Mesendoderm (in vitro differentiated cells): ENCODE measurements around the gene SUN1.

ENCODE experiments used
- DNase-seq: peaks from one replicate; pipeline ENCODE4 v3.0.0; 2013
- H2AK5ac ChIP-seq: 2 replicates; pipeline ENCODE4 v1.6.1; 2013; ENCODE audit warnings: low read length, inconsistent platforms
- H2BK120ac ChIP-seq: 2 replicates; pipeline ENCODE4 v1.6.1; 2013; ENCODE audit warnings: low read depth, mild to moderate bottlenecking, low read length, moderate library complexity, mixed read lengths
- H2BK15ac ChIP-seq: replicated peaks from 2 replicates; pipeline ENCODE4 v1.6.1; 2013; ENCODE audit warnings: low read depth, mild to moderate bottlenecking, moderate library complexity
- H2BK5ac ChIP-seq: 2 replicates; pipeline ENCODE4 v1.6.1; 2013; ENCODE audit warnings: low read length, inconsistent platforms
- H3K18ac ChIP-seq: 2 replicates; pipeline ENCODE4 v1.6.1; 2013; ENCODE audit warnings: mild to moderate bottlenecking, low read length, mixed read lengths
- H3K23ac ChIP-seq: one replicate; pipeline ENCODE4 v1.6.1; 2013; ENCODE audit warnings: low read length
- H3K27ac ChIP-seq: 2 replicates; pipeline ENCODE4 v1.5.1; 2013; ENCODE audit warnings: low read depth, mild to moderate bottlenecking, inconsistent platforms, low read length, moderate library complexity
- H3K27me3 ChIP-seq: 2 replicates; pipeline ENCODE4 v1.6.1; 2013; ENCODE audit warnings: low read length, control low read depth, mild to moderate bottlenecking, inconsistent platforms; ENCODE audit not compliant: insufficient read depth, poor library complexity
- H3K36me3 ChIP-seq: 2 replicates; pipeline ENCODE4 v1.6.1; 2013; ENCODE audit warnings: low read length, inconsistent platforms; ENCODE audit not compliant: control insufficient read depth, insufficient read depth
- H3K4ac ChIP-seq: one replicate; pipeline ENCODE4 v1.6.1; 2013; ENCODE audit warnings: low read depth, mild to moderate bottlenecking, low read length, moderate library complexity
- H3K4me1 ChIP-seq: 2 replicates; pipeline ENCODE4 v1.6.1; 2013; ENCODE audit warnings: low read depth, low read length, inconsistent platforms; ENCODE audit not compliant: control insufficient read depth
- H3K4me2 ChIP-seq: 2 replicates; pipeline ENCODE4 v1.6.1; 2013; ENCODE audit warnings: low read length
- H3K4me3 ChIP-seq: 2 replicates; pipeline ENCODE4 v1.5.1; 2013; ENCODE audit warnings: mild to moderate bottlenecking, low read length
- H3K56ac ChIP-seq: one replicate; pipeline ENCODE4 v1.6.1; 2013; ENCODE audit warnings: low read length
- H3K79me1 ChIP-seq: 2 replicates; pipeline ENCODE4 v1.6.1; 2013; ENCODE audit warnings: low read length, inconsistent platforms
- H3K79me2 ChIP-seq: 2 replicates; pipeline ENCODE4 v1.6.1; 2013; ENCODE audit warnings: mild to moderate bottlenecking, low read length; ENCODE audit not compliant: control insufficient read depth, insufficient read depth
- H3K9ac ChIP-seq: 2 replicates; pipeline ENCODE4 v1.6.1; 2013; ENCODE audit warnings: low read length, inconsistent platforms
- H4K5ac ChIP-seq: one replicate; pipeline ENCODE4 v1.6.1; 2013; ENCODE audit warnings: low read length
- H4K8ac ChIP-seq: one replicate; pipeline ENCODE4 v1.6.1; 2013; ENCODE audit warnings: low read depth, mild to moderate bottlenecking, control low read depth, low read length, moderate library complexity
- WGBS: extraction: QIAGEN DNeasy Blood & Tissue Kit; methylation state at CpG from one replicate; pipeline ENCODE4 v1.1.7; 2013; ENCODE audit warnings: low lambda C conversion rate, missing lambda C conversion rate; ENCODE audit not compliant: insufficient coverage; ENCODE audit errors: extremely low coverage; 5-methylcytosine and 5-hydroxymethylcytosine counted together

The SUN1 gene

DNA sequence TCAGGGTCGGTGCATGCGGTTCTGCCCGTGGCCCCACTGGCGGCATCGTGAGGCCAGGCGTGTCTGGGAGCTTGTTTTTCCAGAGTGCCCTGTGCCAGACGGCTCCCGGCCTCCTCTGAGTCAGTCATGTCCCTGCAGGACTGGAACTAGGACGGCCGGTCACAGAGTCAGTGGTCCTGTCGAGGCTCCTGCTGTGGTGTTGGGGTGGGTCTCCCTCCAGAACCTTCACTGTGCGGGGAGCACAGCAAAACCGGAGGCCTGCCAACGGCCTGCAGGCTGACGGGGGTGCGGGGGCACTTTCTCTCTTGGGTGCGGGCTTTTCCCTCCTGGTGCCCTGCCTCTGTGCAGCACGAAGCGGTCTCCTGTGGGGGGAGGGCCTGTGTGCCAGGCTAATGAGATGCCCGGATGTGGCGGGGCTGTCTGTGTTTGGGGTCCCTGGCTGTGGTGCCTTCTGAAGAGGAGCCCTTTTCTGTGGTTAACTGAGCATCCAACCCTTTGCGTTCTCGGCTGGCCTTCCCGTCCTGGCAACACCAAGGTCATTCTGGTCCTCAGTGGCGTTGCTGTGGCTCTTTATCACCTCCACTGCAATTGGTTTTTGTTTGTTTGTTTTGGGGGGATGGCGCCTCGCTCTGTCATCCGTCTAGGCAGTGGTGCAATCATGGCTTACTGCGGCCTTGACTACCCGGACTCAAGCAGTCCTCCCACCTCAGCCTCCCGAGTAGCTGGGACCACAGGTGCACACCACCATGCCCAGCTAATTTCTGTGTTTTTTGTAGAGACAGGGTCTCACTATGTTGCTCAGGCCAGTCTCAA, 52.1 kb downstream of the SUN1 start:
- no peak overlapping the region for H3K4me3 ChIP-seq
- no peaks in the 10 kb centered on the region for H3K36me3 ChIP-seq
- no peak overlapping the region for H3K9ac ChIP-seq
- no peaks in the 10 kb centered on the region for H3K27me3 ChIP-seq
- no peaks in the 10 kb centered on the region for H3K4me1 ChIP-seq
- WGBS = no CpG with 5 or more reads among the region's 31 CpGs
- H3K79me2 ChIP-seq = peaks cover 88% of the 10 kb centered on the region
- no peak overlapping the region for H3K18ac ChIP-seq
- H3K56ac ChIP-seq = no peak overlapping the region
- no peak overlapping the region for H2BK120ac ChIP-seq
- no peak overlapping the region for H3K4me2 ChIP-seq
- H3K4ac ChIP-seq = no peak overlapping the region
- no peak overlapping the region for H2AK5ac ChIP-seq
- no peak overlapping the region for H2BK5ac ChIP-seq
- no peak overlapping the region for H3K27ac ChIP-seq
- no peak for DNase-seq
- no peak overlapping the region for H4K8ac ChIP-seq
- peak overlapping the region; percentile 24 for H3K23ac ChIP-seq
- no peak overlapping the region for H4K5ac ChIP-seq
- H3K79me1 ChIP-seq = peaks cover 43% of the 10 kb centered on the region
- H2BK15ac ChIP-seq = no peak overlapping the region

DNA sequence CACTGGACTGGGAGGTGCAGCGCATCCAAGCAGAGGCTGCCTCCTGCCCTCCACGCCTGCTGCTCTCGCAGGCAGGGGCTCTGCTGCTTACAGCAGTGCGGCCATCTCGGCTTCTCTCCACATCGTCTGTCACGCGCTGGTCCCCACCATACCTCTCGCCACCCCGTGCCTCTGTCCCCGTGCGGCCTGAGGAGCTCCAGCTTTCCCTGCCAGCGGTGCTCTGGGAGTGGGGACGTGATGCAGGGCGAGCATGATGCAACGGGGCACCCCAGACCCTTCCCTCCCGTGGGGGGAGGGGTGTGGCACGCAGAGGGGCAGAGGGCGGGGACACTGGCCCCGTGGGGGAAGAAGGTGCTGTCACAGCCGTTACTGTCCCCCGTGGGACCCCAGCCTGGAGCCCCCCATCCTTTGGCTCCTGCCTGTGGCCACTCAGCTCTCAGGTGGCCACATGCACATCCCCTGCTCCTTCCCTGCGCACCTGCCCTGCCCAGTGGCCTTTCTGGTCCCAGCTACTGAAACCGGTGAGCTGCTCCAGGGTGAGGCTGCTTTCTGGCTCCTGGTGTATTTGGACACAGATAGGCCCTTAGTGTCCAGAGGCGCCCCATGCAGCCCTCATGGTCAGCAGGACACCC, 53.1 kb downstream of the SUN1 start:
- H2AK5ac ChIP-seq = no peak overlapping the region
- no peak overlapping the region for H3K4me3 ChIP-seq
- no peak overlapping the region for H3K56ac ChIP-seq
- WGBS = no CpG with 5 or more reads among the region's 25 CpGs
- peaks cover 79% of the 10 kb centered on the region for H3K79me2 ChIP-seq
- no peak overlapping the region for H3K4me2 ChIP-seq
- H3K4ac ChIP-seq = no peak overlapping the region
- peaks cover 43% of the 10 kb centered on the region for H3K79me1 ChIP-seq
- DNase-seq = no peak
- H3K18ac ChIP-seq = no peak overlapping the region
- no peak overlapping the region for H3K23ac ChIP-seq
- H2BK15ac ChIP-seq = no peak overlapping the region
- no peak overlapping the region for H2BK120ac ChIP-seq
- no peaks in the 10 kb centered on the region for H3K36me3 ChIP-seq
- H4K8ac ChIP-seq = no peak overlapping the region
- H3K27ac ChIP-seq = no peak overlapping the region
- no peak overlapping the region for H2BK5ac ChIP-seq
- no peaks in the 10 kb centered on the region for H3K27me3 ChIP-seq
- no peak overlapping the region for H3K9ac ChIP-seq
- no peaks in the 10 kb centered on the region for H3K4me1 ChIP-seq
- no peak overlapping the region for H4K5ac ChIP-seq

DNA sequence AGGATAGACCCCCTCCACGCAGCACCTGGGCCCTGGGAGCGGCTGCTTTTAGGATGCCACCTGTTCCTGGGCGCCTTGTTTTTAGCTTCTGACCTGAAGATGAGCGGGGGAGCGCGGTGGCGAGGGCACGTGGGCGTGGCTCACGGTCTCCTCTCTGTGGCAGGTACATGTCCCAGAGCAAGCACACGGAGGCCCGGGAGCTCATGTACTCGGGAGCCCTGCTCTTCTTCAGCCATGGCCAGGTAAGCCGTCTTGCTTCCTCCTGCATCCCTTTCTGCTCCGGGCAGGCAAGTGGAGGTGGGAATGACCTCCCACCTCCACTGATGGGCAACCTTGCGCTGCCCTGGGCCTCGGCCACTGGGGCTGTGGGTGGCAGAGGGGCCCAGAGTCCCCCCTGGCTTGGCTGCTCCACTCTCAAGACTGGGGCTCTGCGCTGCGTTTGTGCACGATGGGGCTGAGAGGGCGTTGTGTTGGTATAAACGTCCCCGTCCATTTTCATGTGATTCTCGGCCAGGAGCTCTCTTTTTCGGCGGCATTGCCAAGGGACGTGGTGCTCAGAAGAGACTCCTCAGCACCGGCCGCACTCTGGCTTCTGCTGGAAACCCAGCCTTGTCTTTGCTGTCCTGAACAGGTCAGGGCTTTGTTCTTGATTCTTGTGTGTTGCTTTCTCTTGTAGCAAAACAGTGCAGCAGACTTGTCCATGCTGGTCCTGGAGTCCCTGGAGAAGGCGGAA, 53.8 kb downstream of the SUN1 start:
- H3K36me3 ChIP-seq = peaks cover 2% of the 10 kb centered on the region
- H3K4me2 ChIP-seq = no peak overlapping the region
- no peaks in the 10 kb centered on the region for H3K4me1 ChIP-seq
- no peak overlapping the region for H2AK5ac ChIP-seq
- H2BK15ac ChIP-seq = no peak overlapping the region
- H3K4me3 ChIP-seq = no peak overlapping the region
- WGBS = no CpG with 5 or more reads among the region's 30 CpGs
- H3K18ac ChIP-seq = no peak overlapping the region
- no peaks in the 10 kb centered on the region for H3K27me3 ChIP-seq
- H2BK120ac ChIP-seq = no peak overlapping the region
- H3K27ac ChIP-seq = no peak overlapping the region
- H4K5ac ChIP-seq = no peak overlapping the region
- H4K8ac ChIP-seq = no peak overlapping the region
- no peak overlapping the region for H3K9ac ChIP-seq
- no peak overlapping the region for H3K56ac ChIP-seq
- no peak overlapping the region for H2BK5ac ChIP-seq
- DNase-seq = no peak
- H3K23ac ChIP-seq = no peak overlapping the region
- H3K4ac ChIP-seq = no peak overlapping the region
- peaks cover 73% of the 10 kb centered on the region for H3K79me2 ChIP-seq
- H3K79me1 ChIP-seq = peaks cover 43% of the 10 kb centered on the region

DNA sequence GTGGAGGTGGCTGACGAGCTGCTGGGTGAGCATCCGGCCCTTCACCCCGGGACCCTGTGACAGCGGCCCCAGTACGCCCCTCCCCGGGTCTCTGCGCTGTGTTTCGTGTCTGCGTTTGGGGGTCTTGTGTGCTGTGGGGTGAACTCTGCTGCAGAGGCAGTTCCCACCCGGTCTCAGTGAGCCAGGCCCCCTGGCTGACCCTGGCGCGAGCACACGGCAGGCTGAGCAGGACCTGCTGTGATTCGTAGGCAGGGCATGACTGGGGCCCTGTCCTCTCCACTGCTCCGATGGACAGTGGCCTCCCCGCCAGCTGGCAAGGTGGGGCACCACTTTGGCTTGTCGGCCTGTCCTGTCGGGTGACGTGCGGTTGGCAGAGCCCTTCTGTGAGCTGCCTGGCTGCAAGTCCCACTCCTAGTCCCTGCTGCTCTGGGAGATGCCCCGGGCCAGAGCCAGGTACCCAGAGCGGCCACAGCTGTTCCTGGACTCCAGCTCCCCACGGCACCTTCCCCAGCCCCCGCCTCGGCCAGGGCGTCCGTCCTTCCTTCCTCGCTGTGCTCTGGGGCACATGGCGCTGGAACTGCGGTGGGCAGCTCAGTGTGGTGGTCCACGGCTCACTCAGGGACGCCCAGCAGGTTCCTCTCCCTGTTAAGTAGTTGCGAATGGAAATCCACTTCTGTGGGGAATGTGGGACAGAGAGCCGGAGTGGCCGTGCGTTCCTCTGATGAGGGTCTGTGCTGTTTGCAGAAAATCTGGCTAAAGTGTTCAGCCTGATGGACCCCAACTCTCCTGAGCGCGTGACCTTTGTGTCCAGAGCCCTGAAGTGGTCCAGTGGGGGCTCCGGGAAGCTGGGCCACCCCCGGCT, 54.6 kb downstream of the SUN1 start:
- no CpG with 5 or more reads among the region's 40 CpGs for WGBS
- Histone ChIP-seq H3K4ac (no peak overlapping the region), H3K4me2 (no peak overlapping the region), H2BK15ac (no peak overlapping the region), H2BK120ac (no peak overlapping the region), H2BK5ac (no peak overlapping the region), H3K4me3 (no peak overlapping the region), H4K5ac (no peak overlapping the region), H3K79me1 (peaks cover 41% of the 10 kb centered on the region), H3K36me3 (peaks cover 2% of the 10 kb centered on the region), H3K9ac (no peak overlapping the region), H3K27ac (no peak overlapping the region), H3K56ac (peak overlapping the region; percentile 49), H3K4me1 (no peaks in the 10 kb centered on the region), H2AK5ac (no peak overlapping the region), H3K18ac (no peak overlapping the region), H3K23ac (no peak overlapping the region), H3K27me3 (no peaks in the 10 kb centered on the region), H3K79me2 (peaks cover 65% of the 10 kb centered on the region), H4K8ac (no peak overlapping the region)
- DNase-seq = no peak

DNA sequence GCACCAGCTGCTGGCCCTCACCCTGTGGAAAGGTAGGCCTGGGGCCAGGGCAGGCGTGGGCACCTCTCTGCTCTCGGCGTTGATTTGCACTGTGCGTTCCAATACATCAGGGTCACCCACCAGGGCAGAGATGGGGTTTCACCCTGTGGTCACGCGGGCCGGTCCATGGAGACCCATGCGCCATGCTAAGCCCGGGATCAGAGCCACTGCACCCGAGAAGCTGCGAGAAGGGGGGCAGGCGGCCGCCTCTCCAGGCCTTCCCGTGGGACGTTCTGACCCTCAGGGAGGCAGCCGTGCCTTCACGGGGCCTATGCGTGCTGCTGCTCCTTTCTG, 55.2 kb downstream of the SUN1 start:
- Histone ChIP-seq H4K5ac (no peak overlapping the region), H2AK5ac (no peak overlapping the region), H2BK5ac (no peak overlapping the region), H3K27ac (no peak overlapping the region), H3K36me3 (peaks cover 5% of the 10 kb centered on the region), H3K56ac (peak overlapping the region; percentile 49), H3K18ac (no peak overlapping the region), H3K79me1 (peaks cover 40% of the 10 kb centered on the region), H3K23ac (no peak overlapping the region), H3K4me2 (no peak overlapping the region), H2BK120ac (no peak overlapping the region), H3K27me3 (no peaks in the 10 kb centered on the region), H3K4me3 (no peak overlapping the region), H4K8ac (no peak overlapping the region), H3K79me2 (peaks cover 60% of the 10 kb centered on the region), H3K4me1 (no peaks in the 10 kb centered on the region), H3K9ac (no peak overlapping the region), H2BK15ac (no peak overlapping the region), H3K4ac (no peak overlapping the region)
- no CpG with 5 or more reads among the region's 18 CpGs for WGBS
- no peak for DNase-seq
